Astrocyte (in vitro differentiated cells and primary cell): ENCODE results near the gene SEC61G.

ENCODE experiments used
- CTCF ChIP-seq: IDR thresholded peaks from 2 replicates; pipeline ENCODE4 v1.5.1; 2011; ENCODE audit warnings: low read depth, mild to moderate bottlenecking, inconsistent platforms, low read length, moderate library complexity; ENCODE audit not compliant: insufficient read depth
- EZH2 ChIP-seq: IDR thresholded peaks from 2 replicates; pipeline ENCODE4 v1.6.1; 2012; ENCODE audit warnings: mild to moderate bottlenecking, low read length, inconsistent platforms; ENCODE audit not compliant: insufficient read depth

- TF ChIP-seq CTCF (no peak), EZH2 (no peak)
Observed at GRCh38 chr7:54785261-54785660, 26.2 kb upstream of the SEC61G start.
